GM18907 (cell line): Measurements from ENCODE around the gene PLEKHG4.

Experiments
- ATAC-seq: cut with Tn5 transposase; IDR thresholded peaks from one replicate; pipeline ENCODE4 v1.9.1; 2021; ENCODE audit warnings: mild to moderate bottlenecking, moderate library complexity; ENCODE audit not compliant: unreplicated experiment

Gene PLEKHG4

GRCh38 chr16:67259705-67260104 lies 19.6 kb upstream of the PLEKHG4 start:
- no peak for ATAC-seq

- no peak for ATAC-seq
Observed at GRCh38 chr16:67260426-67261063, 18.8 kb upstream of the PLEKHG4 start.

- ATAC-seq: no peak
Observed at GRCh38 chr16:67263201-67263600, 16.1 kb upstream of the PLEKHG4 start.

- no peak for ATAC-seq
Observed at GRCh38 chr16:67264277-67264676, 15.1 kb upstream of the PLEKHG4 start.

- ATAC-seq: no peak
Observed at GRCh38 chr16:67264866-67265265, 14.5 kb upstream of the PLEKHG4 start.

GRCh38 chr16:67265834-67266233 lies 13.5 kb upstream of the PLEKHG4 start:
- no peak for ATAC-seq

GRCh38 chr16:67268136-67268579 lies 11.2 kb upstream of the PLEKHG4 start:
- no peak for ATAC-seq

GRCh38 chr16:67269766-67270165 lies 9.6 kb upstream of the PLEKHG4 start:
- no peak for ATAC-seq

- no peak for ATAC-seq
Observed at GRCh38 chr16:67270931-67271338, 8.4 kb upstream of the PLEKHG4 start.

- no peak for ATAC-seq
Observed at GRCh38 chr16:67271446-67271845, 7.9 kb upstream of the PLEKHG4 start.

- ATAC-seq: no peak
Observed at GRCh38 chr16:67275321-67275720, 4.0 kb upstream of the PLEKHG4 start.

- no peak for ATAC-seq
Observed at GRCh38 chr16:67277294-67277998, 1.9 kb upstream of the PLEKHG4 start.

- ATAC-seq: no peak
Observed at GRCh38 chr16:67277999-67278772, 1.1 kb upstream of the PLEKHG4 start.

GRCh38 chr16:67278773-67279295 lies 498 bp upstream of the PLEKHG4 start:
- ATAC-seq: peak; percentile 43

- no peak for ATAC-seq
Observed at GRCh38 chr16:67280090-67281015, 1.0 kb downstream of the PLEKHG4 start.

- ATAC-seq: no peak
Observed at GRCh38 chr16:67281536-67282446, 2.5 kb downstream of the PLEKHG4 start.

GRCh38 chr16:67282447-67282805 lies 3.1 kb downstream of the PLEKHG4 start:
- no peak for ATAC-seq

- ATAC-seq: no peak
Observed at GRCh38 chr16:67283039-67283825, 3.9 kb downstream of the PLEKHG4 start.
